ENCODE measurements around the gene VPS45.
A peak's percentile ranks its signal among the peaks of the same experiment; 100 is the strongest.

The VPS45 gene

GRCh38 chr1:150150133-150151021 is 82.8 kb downstream of the VPS45 start:
- peak; percentile 7 to 8 for ATAC-seq (replicated peaks)
- Mint-ChIP-seq H3K4me1 (peaks cover 48 to 64% of the 10 kb centered on the region in 2 donors), H3K4me3 (peak overlapping the region; percentile 95), H3K27ac (peak overlapping the region; percentile 96), H3K27me3 (no peaks in the 10 kb centered on the region), H3K36me3 (peaks cover 24 to 39% of the 10 kb centered on the region in 2 donors), H3K9me3 (no peaks in the 10 kb centered on the region)
- DNase-seq, result no peak

- H3K36me3 Mint-ChIP-seq, result peaks cover 34 to 49% of the 10 kb centered on the region in 2 donors
- H3K9me3 Mint-ChIP-seq, result no peaks in the 10 kb centered on the region
- H3K27me3 Mint-ChIP-seq, result no peaks in the 10 kb centered on the region
- H3K4me3 Mint-ChIP-seq, result peak overlapping the region; percentile 95
- H3K4me1 Mint-ChIP-seq, result peaks cover 55 to 75% of the 10 kb centered on the region in 2 donors
- peak overlapping the region; percentile 96 for H3K27ac Mint-ChIP-seq
- ATAC-seq (replicated peaks) (peak; percentile 61 to 67), DNase-seq (peak; percentile 55)
These were observed 84.0 kb downstream of the VPS45 start for GRCh38 chr1:150151291-150152181.

DNA sequence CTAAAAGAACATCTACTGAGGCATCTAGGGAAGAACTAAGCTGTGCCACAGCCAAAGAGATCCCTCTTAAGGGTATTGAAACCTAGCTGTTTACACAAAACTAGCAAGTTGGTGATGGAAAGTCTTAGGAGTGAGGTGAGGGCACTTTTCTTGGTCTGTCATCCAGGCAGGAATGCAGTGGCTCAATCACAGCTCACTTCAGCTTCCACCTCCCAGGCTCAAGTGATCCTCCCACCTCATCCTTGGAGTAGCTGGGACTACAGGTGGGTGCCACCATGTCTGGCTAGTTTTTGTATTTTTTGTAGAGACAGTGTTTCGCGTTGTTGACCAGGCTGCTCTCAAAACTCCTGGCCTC is 84.6 kb downstream of the VPS45 start:
- peaks cover 34 to 51% of the 10 kb centered on the region in 2 donors for H3K36me3 Mint-ChIP-seq
- DNase-seq (no peak), ATAC-seq (replicated peaks) (peak in 1 of 2 donors; percentile 9)
- H3K27me3 Mint-ChIP-seq, result no peaks in the 10 kb centered on the region
- H3K4me3 Mint-ChIP-seq, result peak overlapping the region; percentile 95
- H3K4me1 Mint-ChIP-seq, result peaks cover 53 to 77% of the 10 kb centered on the region in 2 donors
- H3K9me3 Mint-ChIP-seq, result no peaks in the 10 kb centered on the region
- H3K27ac Mint-ChIP-seq, result peak overlapping the region; percentile 96

- Mint-ChIP-seq H3K36me3 (peaks cover 36 to 58% of the 10 kb centered on the region in 2 donors), H3K4me1 (peaks cover 51 to 80% of the 10 kb centered on the region in 2 donors), H3K27me3 (no peaks in the 10 kb centered on the region), H3K4me3 (no peak overlapping the region), H3K27ac (peak overlapping the region; percentile 60), H3K9me3 (no peaks in the 10 kb centered on the region)
- ATAC-seq (replicated peaks) (no peak), DNase-seq (no peak)
These were observed 85.3 kb downstream of the VPS45 start for GRCh38 chr1:150152772-150153456.

DNA sequence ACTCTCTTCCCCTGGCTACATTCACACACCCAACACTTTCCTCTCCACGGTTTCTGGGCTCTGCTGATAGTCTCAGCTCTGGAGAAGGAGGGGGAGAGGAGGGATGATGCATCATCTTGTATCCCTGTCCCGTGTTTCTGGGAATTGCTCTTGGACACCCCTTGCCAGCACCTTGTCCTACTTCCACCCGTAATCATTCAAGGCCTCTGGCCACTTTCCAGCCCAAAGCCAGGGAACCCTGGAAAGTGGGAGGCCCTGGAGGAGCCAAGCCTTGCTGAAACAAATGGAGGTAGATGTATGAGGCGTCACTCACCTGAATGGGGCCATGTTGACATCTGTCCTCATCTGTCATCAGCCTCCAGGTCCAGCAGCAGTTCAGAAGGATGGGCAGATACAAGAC is 86.6 kb downstream of the VPS45 start:
- Mint-ChIP-seq H3K4me1 (peaks cover 55 to 80% of the 10 kb centered on the region in 2 donors), H3K9me3 (no peaks in the 10 kb centered on the region), H3K36me3 (peaks cover 40 to 68% of the 10 kb centered on the region in 2 donors), H3K27me3 (no peaks in the 10 kb centered on the region), H3K4me3 (peak overlapping the region in 1 of 2 donors; percentile 22), H3K27ac (peak overlapping the region; percentile 73)
- DNase-seq (no peak), ATAC-seq (replicated peaks) (no peak)

DNA sequence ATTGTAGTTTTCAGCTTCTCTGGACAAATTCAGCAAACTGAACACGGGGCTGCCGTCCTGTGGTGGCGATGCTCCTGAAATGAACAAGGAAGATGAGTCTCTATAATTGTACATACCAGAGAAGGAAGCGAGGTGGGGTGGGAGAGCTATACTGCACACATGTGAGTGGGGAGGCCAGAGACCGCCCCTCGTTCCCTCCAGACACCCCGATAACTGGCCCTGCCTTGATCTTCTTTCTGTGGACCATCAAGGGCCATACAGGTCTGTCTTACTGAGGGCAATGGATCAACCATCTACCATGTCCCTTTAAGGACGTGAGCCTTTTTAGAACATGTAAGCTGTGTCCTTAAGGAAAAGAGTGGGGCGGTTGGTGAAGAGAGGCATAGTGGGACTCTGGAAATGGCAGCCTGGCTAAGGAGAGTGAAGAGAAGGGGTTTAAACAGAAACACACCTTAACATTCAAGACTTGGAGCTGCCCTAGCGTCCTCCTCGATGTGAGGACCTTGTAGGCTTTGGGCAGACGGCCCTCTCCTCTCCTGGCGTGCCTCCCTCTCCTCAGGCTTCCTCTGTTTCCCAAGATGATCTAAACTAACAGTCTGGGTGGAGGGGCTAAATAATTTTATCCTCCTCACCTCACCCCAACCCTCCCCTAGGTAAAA is 88.0 kb downstream of the VPS45 start:
- Mint-ChIP-seq H3K9me3 (no peaks in the 10 kb centered on the region), H3K4me3 (no peak overlapping the region), H3K36me3 (peaks cover 40 to 78% of the 10 kb centered on the region in 2 donors), H3K4me1 (peaks cover 62 to 89% of the 10 kb centered on the region in 2 donors), H3K27ac (peak overlapping the region; percentile 73), H3K27me3 (no peaks in the 10 kb centered on the region)
- no peak for DNase-seq
- no peak for ATAC-seq (replicated peaks)

DNA sequence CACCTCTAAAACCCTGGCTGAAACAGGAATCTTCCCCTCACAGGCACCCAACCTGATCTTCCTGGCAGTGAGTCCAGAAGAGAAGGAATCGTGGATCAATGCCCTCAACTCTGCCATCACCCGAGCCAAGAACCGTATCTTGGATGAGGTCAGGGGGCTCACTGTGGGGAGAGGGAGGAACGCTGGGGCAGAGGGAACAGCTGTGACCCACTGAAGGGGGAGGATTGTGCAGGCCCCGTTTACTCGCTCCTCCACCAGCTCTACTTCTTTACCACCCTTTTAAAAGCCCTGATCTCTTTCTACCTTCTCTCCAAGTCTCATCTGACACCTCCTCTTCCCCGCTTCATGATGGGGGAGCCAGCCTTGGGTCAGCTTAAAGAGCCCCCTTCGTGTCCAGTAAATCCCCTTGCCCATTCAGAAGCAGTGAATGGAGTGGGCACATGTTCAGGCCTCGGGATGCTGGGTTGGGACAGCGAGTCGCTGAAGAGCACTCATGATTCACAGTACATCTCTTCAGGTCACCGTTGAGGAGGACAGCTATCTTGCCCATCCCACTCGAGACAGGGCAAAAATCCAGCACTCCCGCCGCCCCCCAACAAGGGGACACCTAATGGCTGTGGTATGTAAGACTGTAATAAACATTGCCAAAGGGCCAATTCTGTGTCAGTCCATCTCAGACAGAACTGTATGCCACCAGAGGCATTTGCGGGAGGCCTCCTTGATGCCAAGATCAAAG is 89.5 kb downstream of the VPS45 start:
- DNase-seq, result no peak
- peaks cover 32 to 72% of the 10 kb centered on the region in 2 donors for H3K36me3 Mint-ChIP-seq
- H3K4me1 Mint-ChIP-seq, result peaks cover 69 to 92% of the 10 kb centered on the region in 2 donors
- no peaks in the 10 kb centered on the region for H3K27me3 Mint-ChIP-seq
- H3K9me3 Mint-ChIP-seq, result no peaks in the 10 kb centered on the region
- peak overlapping the region; percentile 77 for H3K27ac Mint-ChIP-seq
- H3K4me3 Mint-ChIP-seq, result no peak overlapping the region
- no peak for ATAC-seq (replicated peaks)

DNA sequence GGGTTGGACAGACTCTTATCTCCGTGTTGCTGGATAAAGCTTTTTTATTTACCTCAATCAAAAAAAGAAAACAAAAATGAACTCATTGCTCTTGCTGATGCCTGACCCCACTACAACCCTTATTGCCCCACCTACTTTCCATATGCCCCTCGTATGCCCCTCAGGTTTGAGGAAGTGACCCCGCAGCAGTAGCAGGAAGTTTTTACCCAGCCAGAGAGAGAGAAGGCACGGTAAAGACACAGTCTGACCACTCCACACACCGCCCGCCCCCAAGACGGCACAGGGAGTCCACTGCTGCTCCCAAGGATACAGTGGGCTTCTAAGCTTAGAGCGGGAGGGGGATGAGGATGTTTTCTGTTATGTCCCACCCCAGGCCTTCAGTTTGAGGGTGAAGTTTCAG is 92.0 kb downstream of the VPS45 start:
- no peak for DNase-seq
- Mint-ChIP-seq H3K27me3 (no peaks in the 10 kb centered on the region), H3K4me3 (peak overlapping the region; percentile 29 to 78), H3K9me3 (no peaks in the 10 kb centered on the region), H3K4me1 (peaks cover 75 to 99% of the 10 kb centered on the region in 2 donors), H3K36me3 (peaks cover 22 to 56% of the 10 kb centered on the region in 2 donors), H3K27ac (peak overlapping the region; percentile 98)
- ATAC-seq (replicated peaks), result peak; percentile 40 to 44

DNA sequence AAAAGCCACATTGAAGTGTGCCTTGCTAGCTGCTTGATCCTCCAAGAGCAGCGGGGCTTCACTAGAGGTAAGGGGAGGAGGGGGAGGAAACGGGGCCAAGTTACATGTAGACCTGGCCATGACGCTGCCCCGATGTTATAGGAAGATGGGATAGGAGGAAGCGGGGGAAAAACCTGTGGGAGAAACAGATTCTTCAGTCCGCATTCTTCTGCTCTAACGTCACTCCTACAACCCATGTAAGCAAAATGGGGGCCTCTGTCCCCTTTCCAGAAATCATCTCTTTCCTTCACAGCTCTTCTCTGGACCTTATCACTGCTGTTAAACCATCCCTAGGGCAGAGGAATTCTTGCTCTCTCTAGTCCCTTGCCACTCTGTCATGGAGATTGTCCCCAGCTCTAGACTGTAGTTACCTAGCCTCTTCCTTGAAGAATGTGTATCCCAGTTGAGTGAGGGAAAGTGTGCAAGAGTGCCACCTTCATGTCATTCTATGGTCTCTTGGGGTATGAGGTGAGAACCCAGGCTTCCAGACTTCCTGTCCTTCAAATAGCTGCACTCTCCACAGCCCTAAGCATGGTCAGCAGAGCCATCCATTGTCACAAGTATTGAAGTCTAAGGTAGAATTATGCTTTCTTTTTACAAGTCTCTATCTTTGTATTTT is 93.5 kb downstream of the VPS45 start:
- H3K27ac Mint-ChIP-seq, result peak overlapping the region; percentile 98
- DNase-seq (no peak), ATAC-seq (replicated peaks) (no peak)
- H3K9me3 Mint-ChIP-seq, result no peaks in the 10 kb centered on the region
- peaks cover 11 to 42% of the 10 kb centered on the region in 2 donors for H3K36me3 Mint-ChIP-seq
- H3K4me1 Mint-ChIP-seq, result peaks cover 78 to 99% of the 10 kb centered on the region in 2 donors
- H3K4me3 Mint-ChIP-seq, result peak overlapping the region; percentile 78 to 79
- no peaks in the 10 kb centered on the region for H3K27me3 Mint-ChIP-seq

- ATAC-seq (replicated peaks) (no peak), DNase-seq (no peak)
- no peaks in the 10 kb centered on the region for H3K9me3 Mint-ChIP-seq
- peak overlapping the region; percentile 98 for H3K27ac Mint-ChIP-seq
- H3K4me1 Mint-ChIP-seq, result peaks cover 76 to 99% of the 10 kb centered on the region in 2 donors
- no peaks in the 10 kb centered on the region for H3K27me3 Mint-ChIP-seq
- H3K36me3 Mint-ChIP-seq, result peaks cover 6 to 34% of the 10 kb centered on the region in 2 donors
- H3K4me3 Mint-ChIP-seq, result peak overlapping the region; percentile 76 to 79
These were observed 94.4 kb downstream of the VPS45 start for GRCh38 chr1:150161747-150162581.

GRCh38 chr1:150162582-150162861 is 94.9 kb downstream of the VPS45 start:
- peak overlapping the region; percentile 98 for H3K27ac Mint-ChIP-seq
- peaks cover 6 to 28% of the 10 kb centered on the region in 2 donors for H3K36me3 Mint-ChIP-seq
- no peak for ATAC-seq (replicated peaks)
- H3K9me3 Mint-ChIP-seq, result no peaks in the 10 kb centered on the region
- no peak for DNase-seq
- peak overlapping the region; percentile 76 to 79 for H3K4me3 Mint-ChIP-seq
- peaks cover 74 to 93% of the 10 kb centered on the region in 2 donors for H3K4me1 Mint-ChIP-seq
- no peaks in the 10 kb centered on the region for H3K27me3 Mint-ChIP-seq
